Measurements from ENCODE around the gene CLTC.
"Not testable (repeated sequence)": the region's sequence is repeated elsewhere in the genome, so short reads cannot be mapped to it uniquely, and the experiment has no call there.

Gene CLTC

GRCh38 chr17:59652119-59652518 is 32.4 kb downstream of the CLTC start:
- TF ChIP-seq SPI1 (IDR thresholded peaks at IDR 0.05; ENCODE audit: borderline replicate concordance, low read depth) (no peak), GABPA (IDR thresholded peaks at IDR 0.05; ENCODE audit: low read depth) (no peak), CTCF (IDR thresholded peaks at IDR 0.05; ENCODE audit: insufficient read depth, low read length) (no peak), REST (IDR thresholded peaks at IDR 0.05; ENCODE audit: insufficient replicate concordance, low read depth) (no peak), POLR2AphosphoS5 (IDR thresholded peaks at IDR 0.05; ENCODE audit: low read depth) (no peak)
- H3K27me3 ChIP-seq (ENCODE audit: insufficient read depth, poor library complexity, severe bottlenecking), result no peaks in the 10 kb centered on the region
- no peak overlapping the region for H3K4me3 ChIP-seq (replicated peaks; ENCODE audit: insufficient read depth, low read length)
- no peak overlapping the region for H3K27ac ChIP-seq (replicated peaks)
- no peak for DNase-seq (ENCODE audit: low read depth in 1 of 2, low spot score in 1 of 2)

GRCh38 chr17:59656624-59657023 is 36.9 kb downstream of the CLTC start:
- not testable (repeated sequence) for H3K4me3 ChIP-seq (replicated peaks; ENCODE audit: insufficient read depth, low read length); H3K27ac ChIP-seq (replicated peaks); H3K27me3 ChIP-seq (ENCODE audit: insufficient read depth, poor library complexity, severe bottlenecking)
- DNase-seq (ENCODE audit: low read depth in 1 of 2, low spot score in 1 of 2), result peak; percentile 77 to 89

GRCh38 chr17:59666235-59666634 is 46.5 kb downstream of the CLTC start:
- TF ChIP-seq SPI1 (IDR thresholded peaks at IDR 0.05; ENCODE audit: borderline replicate concordance, low read depth), result no peak
- no peak for TF ChIP-seq REST (IDR thresholded peaks at IDR 0.05; ENCODE audit: insufficient replicate concordance, low read depth)
- no peak for TF ChIP-seq CTCF (IDR thresholded peaks at IDR 0.05; ENCODE audit: insufficient read depth, low read length)

GRCh38 chr17:59668816-59669215 is 49.1 kb downstream of the CLTC start:
- DNase-seq (ENCODE audit: low read depth in 1 of 2, low spot score in 1 of 2), result no peak
- peak overlapping the region; percentile 37 for H3K27ac ChIP-seq (replicated peaks)
- no peak overlapping the region for H3K4me3 ChIP-seq (replicated peaks; ENCODE audit: insufficient read depth, low read length)
- TF ChIP-seq CTCF (IDR thresholded peaks at IDR 0.05; ENCODE audit: insufficient read depth, low read length), result no peak
- TF ChIP-seq REST (IDR thresholded peaks at IDR 0.05; ENCODE audit: insufficient replicate concordance, low read depth), result no peak
- TF ChIP-seq GABPA (IDR thresholded peaks at IDR 0.05; ENCODE audit: low read depth), result no peak
- no peak for TF ChIP-seq POLR2AphosphoS5 (IDR thresholded peaks at IDR 0.05; ENCODE audit: low read depth)
- no peak for TF ChIP-seq SPI1 (IDR thresholded peaks at IDR 0.05; ENCODE audit: borderline replicate concordance, low read depth)
- no peaks in the 10 kb centered on the region for H3K27me3 ChIP-seq (ENCODE audit: insufficient read depth, poor library complexity, severe bottlenecking)

More at GRCh38 chr17:59666235-59666634, 46.5 kb downstream of the CLTC start:
- no peak for DNase-seq (ENCODE audit: low read depth in 1 of 2, low spot score in 1 of 2)
- Histone ChIP-seq H3K27me3 (ENCODE audit: insufficient read depth, poor library complexity, severe bottlenecking) (no peaks in the 10 kb centered on the region), H3K27ac (replicated peaks) (no peak overlapping the region), H3K4me3 (replicated peaks; ENCODE audit: insufficient read depth, low read length) (no peak overlapping the region)

Measured in HL-60 (cell line).